Measurements from ENCODE around the gene ZNF280C. TPM values are rescaled to one million over a fixed set of nuclear protein-coding genes. Genes with fewer than 3 reads are reported as not detected.
A peak's percentile ranks its signal among the peaks of the same experiment; 100 is the strongest.

ZNF280C gene
- total RNA-seq, 4 donors from 2014 or later = 4.8 to 7.8 (median 6.8) TPM

GRCh38 chrX:130174045-130174704 lies 94.5 kb downstream of the ZNF280C start:
- H3K9me3 ChIP-seq = no peaks in the 10 kb centered on the region
- H3K36me3 ChIP-seq = no peaks in the 10 kb centered on the region
- intact Hi-C loops (cut with DNase I) = no loop called here
- no peaks in the 10 kb centered on the region for H3K27me3 ChIP-seq
- TF ChIP-seq CTCF (IDR thresholded peaks at IDR 0.05) (no peak), POLR2A (IDR thresholded peaks at IDR 0.05) (no peak)
- H3K4me3 ChIP-seq (replicated peaks in 1 of 3) = no peak overlapping the region
- 39 to 62% methylated on average over 3 to 7 of the region's 10 CpGs for WGBS, 2 donors
- H3K27ac ChIP-seq = peak overlapping the region in 2 of 3 donors; percentile 44 to 53
- no peaks in the 10 kb centered on the region for H3K4me1 ChIP-seq
- DNase-seq = peak in 1 of 2 donors; percentile 7

- H3K27ac ChIP-seq = peak overlapping the region in 2 of 3 donors; percentile 44 to 53
- no peak overlapping the region for H3K4me3 ChIP-seq (replicated peaks in 1 of 3)
- TF ChIP-seq POLR2A (IDR thresholded peaks at IDR 0.05) (no peak), CTCF (IDR thresholded peaks at IDR 0.05) (no peak)
- intact Hi-C loops (cut with DNase I) = no loop called here
- H3K36me3 ChIP-seq = no peaks in the 10 kb centered on the region
- DNase-seq = peak in 1 of 2 donors; percentile 11
- H3K4me1 ChIP-seq = no peaks in the 10 kb centered on the region
- H3K9me3 ChIP-seq = no peaks in the 10 kb centered on the region
- 48 to 58% methylated on average over 7 of the region's 7 CpGs for WGBS, 2 donors
- no peaks in the 10 kb centered on the region for H3K27me3 ChIP-seq
These were observed 95.4 kb downstream of the ZNF280C start for GRCh38 chrX:130173190-130173895.

GRCh38 chrX:130172127-130172845 lies 96.4 kb downstream of the ZNF280C start:
- no peak for DNase-seq
- Histone ChIP-seq H3K27ac (no peak overlapping the region), H3K9me3 (no peaks in the 10 kb centered on the region), H3K36me3 (no peaks in the 10 kb centered on the region), H3K27me3 (no peaks in the 10 kb centered on the region), H3K4me3 (replicated peaks in 1 of 3) (no peak overlapping the region), H3K4me1 (no peaks in the 10 kb centered on the region)
- TF ChIP-seq POLR2A (IDR thresholded peaks at IDR 0.05) = no peak
- no peak for TF ChIP-seq CTCF (IDR thresholded peaks at IDR 0.05)
- 20 to 37% methylated on average over 7 to 22 of the region's 34 CpGs for WGBS, 2 donors
- intact Hi-C loops (cut with DNase I) = no loop called here

GRCh38 chrX:130171446-130172126 lies 97.1 kb downstream of the ZNF280C start, which contains the start of gene RAB33A:
TSS of gene RAB33A (plus strand) at chrX:130171962. CDS start at chrX:130172063, 101 bp downstream.
- H3K27me3 ChIP-seq = no peaks in the 10 kb centered on the region
- TF ChIP-seq CTCF (IDR thresholded peaks at IDR 0.05) = no peak
- TF ChIP-seq POLR2A (IDR thresholded peaks at IDR 0.05) = no peak
- H3K4me3 ChIP-seq (replicated peaks in 1 of 3) = peak within 1 kb of the TSS in 1 of 3 donors; percentile 15
- H3K4me1 ChIP-seq = no peaks in the 10 kb centered on the region
- H3K27ac ChIP-seq = no peak within 1 kb of the TSS
- H3K9me3 ChIP-seq = no peaks in the 10 kb centered on the region
- intact Hi-C loops (cut with DNase I) = no loop called here
- H3K36me3 ChIP-seq = no peaks in the 10 kb centered on the region
- DNase-seq = no peak
- no CpG with 5 or more reads among the region's 61 CpGs for WGBS, 2 donors
